ENCODE results near the gene ZNF230. TPM values are rescaled to one million over a fixed set of nuclear protein-coding genes. Genes with fewer than 3 reads are reported as not detected.

ZNF230 gene
- total RNA-seq, result 4.6 and 4.7 TPM in 2 replicates

GRCh38 chr19:44002566-44003460 lies at the start of gene ZNF230:
Gene ZNF230, plus strand, starts transcription at chr19:44002957. Its CDS starts 4,122 bp downstream, at chr19:44007079.

GRCh38 chr19:43983912-43984686 lies 18.7 kb upstream of the ZNF230 start, which contains the start of gene ZNF155:
Gene ZNF155, plus strand, starts transcription at chr19:43984188. Its CDS starts 4,356 bp downstream, at chr19:43988544.

GRCh38 chr19:44025217-44025936 lies 22.6 kb downstream of the ZNF230 start, which contains the start of gene ZNF222:
Gene ZNF222, plus strand, starts transcription at chr19:44025379. Its CDS starts 58 bp downstream, at chr19:44025437.

GRCh38 chr19:44051650-44052402 lies 49.1 kb downstream of the ZNF230 start, which contains the start of gene ZNF223:
Gene ZNF223, plus strand, starts transcription at chr19:44052036. Its CDS starts 3,141 bp downstream, at chr19:44055177.

Other genes with a start within 250 kb of the ZNF230 start
- gene SMG9, start 248.0 kb upstream of the ZNF230 start, total RNA-seq, result 5.5 and 7.4 TPM in 2 replicates
- gene KCNN4, start 222.0 kb upstream of the ZNF230 start, total RNA-seq, result 0.28 and 0.55 TPM in 2 replicates
- gene LYPD5, start 200.5 kb upstream of the ZNF230 start, total RNA-seq, result 0.14 and 0.74 TPM in 2 replicates
- 11.4 and 14.1 TPM in 2 replicates for gene ZNF283, start 175.6 kb upstream of the ZNF230 start, total RNA-seq
- gene ZNF404, start 119.0 kb upstream of the ZNF230 start, total RNA-seq, result 3.3 and 3.4 TPM in 2 replicates
- 16.8 and 20.5 TPM in 2 replicates for gene ZNF45, start 67.7 kb upstream of the ZNF230 start, total RNA-seq
- gene ZNF221, start 51.7 kb upstream of the ZNF230 start, total RNA-seq, result 6.8 and 7.4 TPM in 2 replicates
- 4.9 and 7.8 TPM in 2 replicates for gene ZNF155, start 18.8 kb upstream of the ZNF230 start, total RNA-seq
- gene ZNF222, start 22.4 kb downstream of the ZNF230 start, total RNA-seq, result 7.0 and 8.0 TPM in 2 replicates
- gene ZNF223, start 49.1 kb downstream of the ZNF230 start, total RNA-seq, result 4.1 TPM in 2 replicates
- gene ZNF284, start 69.2 kb downstream of the ZNF230 start, total RNA-seq, result 2.7 and 3.2 TPM in 2 replicates
- gene ZNF224, start 91.4 kb downstream of the ZNF230 start, total RNA-seq, result 22.9 and 28.2 TPM in 2 replicates
- 7.5 and 8.0 TPM in 2 replicates for gene ZNF225, start 110.4 kb downstream of the ZNF230 start, total RNA-seq
- 9.0 and 12.6 TPM in 2 replicates for gene ZNF234, start 138.6 kb downstream of the ZNF230 start, total RNA-seq
- gene ZNF226, start 162.1 kb downstream of the ZNF230 start, total RNA-seq, result 21.1 and 22.9 TPM in 2 replicates
- 18.6 and 18.9 TPM in 2 replicates for gene ZNF227, start 209.6 kb downstream of the ZNF230 start, total RNA-seq